Neural cell (in vitro differentiated cells): Measurements from ENCODE around the gene AJUBA. TPM values are rescaled to one million over a fixed set of nuclear protein-coding genes. Genes with fewer than 3 reads are reported as not detected.
A peak's percentile ranks its signal among the peaks of the same experiment; 100 is the strongest.

Source experiments
- H2AFZ ChIP-seq: fragments of 200-600, 300-800 bp; sonication (generic), shearing (Covaris generic); 2 replicates; pipeline ENCODE4 v1.6.0; 2014; ENCODE audit warnings: low read depth, mild to moderate bottlenecking, antibody characterized with exemption, low read length, moderate library complexity
- H3F3A ChIP-seq: fragments of 200-600 bp; shearing (Covaris generic); 2 replicates; pipeline ENCODE4 v1.6.1; 2016; ENCODE audit warnings: mild to moderate bottlenecking, moderate library complexity, mixed read lengths, antibody characterized with exemption, low read length; ENCODE audit not compliant: insufficient read depth, poor library complexity, severe bottlenecking
- H3K27ac ChIP-seq: fragments of 200-600, 300-800 bp; sonication (generic), shearing (Covaris generic); 2 replicates; pipeline ENCODE4 v1.5.1; 2014; ENCODE audit warnings: mild to moderate bottlenecking, low read length, moderate library complexity
- H3K27me3 ChIP-seq: fragments of 300-800, 200-600 bp; sonication (generic), shearing (Covaris generic); 2 replicates; pipeline ENCODE4 v1.6.0; 2014; ENCODE audit warnings: mild to moderate bottlenecking, low read depth, low read length, moderate library complexity; ENCODE audit not compliant: insufficient read depth
- H3K36me3 ChIP-seq: fragments of 300-800, 200-600 bp; sonication (generic), shearing (Covaris generic); 2 replicates; pipeline ENCODE4 v1.5.1; 2014; ENCODE audit warnings: mild to moderate bottlenecking, antibody characterized with exemption, low read length, moderate library complexity; ENCODE audit not compliant: insufficient read depth
- H3K4me2 ChIP-seq: fragments of 300-800, 200-600 bp; sonication (generic), shearing (Covaris generic); 2 replicates; pipeline ENCODE4 v1.6.0; 2014; ENCODE audit warnings: mild to moderate bottlenecking, low read length
- H3K4me3 ChIP-seq: fragments of 300-800, 200-600 bp; sonication (generic), shearing (Covaris generic); 2 replicates; pipeline ENCODE4 v1.5.1; 2014; ENCODE audit warnings: mild to moderate bottlenecking, low read length, moderate library complexity
- H3K79me2 ChIP-seq: fragments of 200-600 bp; shearing (Covaris generic); replicated peaks from 2 replicates; pipeline ENCODE4 v1.6.0; 2014; ENCODE audit warnings: mild to moderate bottlenecking, low read length, moderate library complexity; ENCODE audit not compliant: insufficient read depth
- H3K9ac ChIP-seq: fragments of 300-800, 200-600 bp; sonication (generic), shearing (Covaris generic); 2 replicates; pipeline ENCODE4 v1.6.1; 2016; ENCODE audit warnings: mild to moderate bottlenecking, low read length, mixed read lengths
- H3K9me2 ChIP-seq: fragments of 200-600 bp; shearing (Covaris generic); 2 replicates; pipeline ENCODE4 v1.6.1; 2016; ENCODE audit warnings: mild to moderate bottlenecking, low read length, mixed read lengths; ENCODE audit not compliant: insufficient read depth
- H3K9me3 ChIP-seq: fragments of 200-600, 300-800 bp; sonication (generic), shearing (Covaris generic); 2 replicates; pipeline ENCODE4 v1.6.1; 2016; ENCODE audit warnings: mild to moderate bottlenecking, mixed run types, low read length, moderate library complexity, mixed read lengths
- H4K20me1 ChIP-seq: fragments of 200-600 bp; shearing (Covaris generic); 2 replicates; pipeline ENCODE4 v1.6.1; 2016; ENCODE audit warnings: mild to moderate bottlenecking, mixed run types; ENCODE audit not compliant: insufficient read depth
- CTCF ChIP-seq: fragments of 450-650 bp; IDR thresholded peaks from 2 replicates; pipeline ENCODE4 v1.5.1; 2014; ENCODE audit warnings: antibody characterized with exemption, mild to moderate bottlenecking, moderate library complexity; ENCODE audit not compliant: poor library complexity, severe bottlenecking
- EP300 ChIP-seq: fragments of 450-650 bp; conservative IDR thresholded peaks from 2 replicates; pipeline ENCODE4 v1.6.1; 2014; ENCODE audit warnings: antibody characterized with exemption, mild to moderate bottlenecking, moderate library complexity; ENCODE audit not compliant: poor library complexity, severe bottlenecking
- EZH2 ChIP-seq: fragments of 200-600, 300-800 bp; shearing (Covaris generic), sonication (generic); IDR thresholded peaks from 2 replicates; pipeline ENCODE4 v1.6.1; 2014; ENCODE audit warnings: antibody characterized with exemption, low read length, borderline replicate concordance, mild to moderate bottlenecking; ENCODE audit not compliant: insufficient read depth, poor library complexity, severe bottlenecking
- MXI1 ChIP-seq: fragments of 450-650 bp; conservative IDR thresholded peaks from 2 replicates; pipeline ENCODE4 v1.6.1; 2014; ENCODE audit warnings: antibody characterized with exemption, mild to moderate bottlenecking; ENCODE audit not compliant: poor library complexity, severe bottlenecking
- POLR2AphosphoS5 ChIP-seq: IDR thresholded peaks from 2 replicates; pipeline ENCODE4 v1.6.1; 2012
- RAD21 ChIP-seq: fragments of 450-650 bp; conservative IDR thresholded peaks from 2 replicates; pipeline ENCODE4 v1.6.1; 2014; ENCODE audit warnings: antibody characterized with exemption, mild to moderate bottlenecking, moderate library complexity
- SMC3 ChIP-seq: fragments of 450-650 bp; conservative IDR thresholded peaks from 2 replicates; pipeline ENCODE4 v1.6.1; 2014; ENCODE audit warnings: antibody characterized with exemption, mild to moderate bottlenecking, moderate library complexity; ENCODE audit not compliant: poor library complexity
- TAF1 ChIP-seq: IDR thresholded peaks from 2 replicates; pipeline ENCODE4 v1.6.1; 2012; ENCODE audit warnings: low read depth
- polyA plus RNA-seq: library from polyadenylated mRNA; depleted of rRNA; stranded (reverse); fragments of >200 nt; gene quantifications from 2 replicates; pipeline ENCODE4 v1.2.3, GENCODE V29; 2014
- TF ChIP-seq, protein P1 (sequence below): IDR thresholded peaks from 2 replicates; pipeline ENCODE4 v1.6.1; 2012; ENCODE audit warnings: borderline replicate concordance

Gene AJUBA
- polyA plus RNA-seq, 1 donor from 2014 or later, result 1.9 TPM

DNA sequence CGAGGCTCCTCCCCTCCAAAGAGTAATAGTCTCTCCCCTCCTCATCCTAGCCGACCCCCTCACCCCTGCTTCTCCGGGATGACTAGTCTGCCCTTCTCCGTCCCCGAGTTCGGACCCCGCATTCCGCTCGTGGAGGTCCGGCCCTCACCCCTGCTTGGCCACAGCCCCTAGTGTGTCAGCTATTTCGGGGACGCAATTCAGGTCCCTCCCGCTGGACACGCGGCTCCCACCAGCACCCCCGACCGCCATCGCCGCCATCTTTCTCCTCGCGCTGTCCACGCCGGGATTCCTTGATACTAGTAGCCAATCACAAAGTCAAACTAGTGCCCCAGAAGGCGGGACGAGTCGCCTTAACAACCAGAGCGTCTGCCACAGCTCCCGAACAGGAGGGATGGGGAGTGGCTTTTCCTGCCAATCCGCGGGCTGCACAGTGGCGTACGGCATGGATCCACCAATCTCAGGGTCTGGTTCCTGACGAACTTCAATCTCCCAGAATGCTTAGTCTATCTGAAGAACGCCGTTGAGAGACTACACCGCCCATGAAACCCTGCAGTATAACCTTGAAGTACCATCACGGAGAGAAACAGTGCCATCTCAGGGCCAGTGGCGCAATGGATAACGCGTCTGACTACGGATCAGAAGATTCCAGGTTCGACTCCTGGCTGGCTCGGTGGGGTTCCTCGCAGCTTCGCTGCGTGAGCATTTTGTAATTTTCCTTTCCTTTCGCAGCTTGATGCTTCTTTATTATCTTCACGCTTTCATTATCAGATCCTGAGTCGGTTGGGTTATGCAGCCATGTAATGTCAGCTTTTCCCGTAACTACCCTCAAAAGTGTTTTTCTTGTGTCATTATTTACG lies 53.0 kb downstream of the AJUBA start, which contains the start of gene PRMT5:
Gene PRMT5, minus strand, starts transcription at position 273 of the 857 bp plus-strand sequence. Its CDS starts 15 bp downstream, at position 258.
- peak within 1 kb of the TSS; percentile 83 for H2AFZ ChIP-seq
- H3F3A ChIP-seq, result peaks cover 6% of the 10 kb centered on the region
- H3K27ac ChIP-seq, result peak within 1 kb of the TSS; percentile 95
- peak within 1 kb of the TSS; percentile 89 for H3K4me3 ChIP-seq
- TF ChIP-seq RAD21, result no peak
- peak; percentile 98 for TF ChIP-seq MXI1
- peak; percentile 45 for TF ChIP-seq CTCF
- TF ChIP-seq TAF1, result peak; percentile 30
- no peak for TF ChIP-seq SMC3
- TF ChIP-seq EP300, result peak; percentile 54
- TF ChIP-seq EZH2, result no peak
- TF ChIP-seq POLR2AphosphoS5, result peak; percentile 88
- TF ChIP-seq, protein P1, sequence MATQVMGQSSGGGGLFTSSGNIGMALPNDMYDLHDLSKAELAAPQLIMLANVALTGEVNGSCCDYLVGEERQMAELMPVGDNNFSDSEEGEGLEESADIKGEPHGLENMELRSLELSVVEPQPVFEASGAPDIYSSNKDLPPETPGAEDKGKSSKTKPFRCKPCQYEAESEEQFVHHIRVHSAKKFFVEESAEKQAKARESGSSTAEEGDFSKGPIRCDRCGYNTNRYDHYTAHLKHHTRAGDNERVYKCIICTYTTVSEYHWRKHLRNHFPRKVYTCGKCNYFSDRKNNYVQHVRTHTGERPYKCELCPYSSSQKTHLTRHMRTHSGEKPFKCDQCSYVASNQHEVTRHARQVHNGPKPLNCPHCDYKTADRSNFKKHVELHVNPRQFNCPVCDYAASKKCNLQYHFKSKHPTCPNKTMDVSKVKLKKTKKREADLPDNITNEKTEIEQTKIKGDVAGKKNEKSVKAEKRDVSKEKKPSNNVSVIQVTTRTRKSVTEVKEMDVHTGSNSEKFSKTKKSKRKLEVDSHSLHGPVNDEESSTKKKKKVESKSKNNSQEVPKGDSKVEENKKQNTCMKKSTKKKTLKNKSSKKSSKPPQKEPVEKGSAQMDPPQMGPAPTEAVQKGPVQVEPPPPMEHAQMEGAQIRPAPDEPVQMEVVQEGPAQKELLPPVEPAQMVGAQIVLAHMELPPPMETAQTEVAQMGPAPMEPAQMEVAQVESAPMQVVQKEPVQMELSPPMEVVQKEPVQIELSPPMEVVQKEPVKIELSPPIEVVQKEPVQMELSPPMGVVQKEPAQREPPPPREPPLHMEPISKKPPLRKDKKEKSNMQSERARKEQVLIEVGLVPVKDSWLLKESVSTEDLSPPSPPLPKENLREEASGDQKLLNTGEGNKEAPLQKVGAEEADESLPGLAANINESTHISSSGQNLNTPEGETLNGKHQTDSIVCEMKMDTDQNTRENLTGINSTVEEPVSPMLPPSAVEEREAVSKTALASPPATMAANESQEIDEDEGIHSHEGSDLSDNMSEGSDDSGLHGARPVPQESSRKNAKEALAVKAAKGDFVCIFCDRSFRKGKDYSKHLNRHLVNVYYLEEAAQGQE, result peak; percentile 65
- no peaks in the 10 kb centered on the region for H3K9me2 ChIP-seq
- H3K27me3 ChIP-seq, result no peaks in the 10 kb centered on the region
- peak within 1 kb of the TSS; percentile 96 for H3K4me2 ChIP-seq
- no peaks in the 10 kb centered on the region for H3K9me3 ChIP-seq
- H3K9ac ChIP-seq, result peak within 1 kb of the TSS; percentile 86
- H3K36me3 ChIP-seq, result no peaks in the 10 kb centered on the region
- H4K20me1 ChIP-seq, result no peaks in the 10 kb centered on the region
- peaks cover 14% of the 10 kb centered on the region for H3K79me2 ChIP-seq

GRCh38 chr14:22928237-22929103 lies 53.9 kb downstream of the AJUBA start:
- Histone ChIP-seq H3K9me3 (no peaks in the 10 kb centered on the region), H3K9ac (peak overlapping the region; percentile 86), H3K4me2 (peak overlapping the region; percentile 88), H4K20me1 (no peaks in the 10 kb centered on the region), H3K4me3 (peak overlapping the region; percentile 89), H2AFZ (peak overlapping the region; percentile 83), H3K27me3 (no peaks in the 10 kb centered on the region), H3K9me2 (no peaks in the 10 kb centered on the region), H3F3A (peaks cover 6% of the 10 kb centered on the region), H3K27ac (peak overlapping the region; percentile 83), H3K79me2 (peaks cover 14% of the 10 kb centered on the region), H3K36me3 (no peaks in the 10 kb centered on the region)
- no peak for TF ChIP-seq MXI1
- TF ChIP-seq CTCF, result no peak
- no peak for TF ChIP-seq RAD21
- no peak for TF ChIP-seq SMC3
- no peak for TF ChIP-seq EP300
- TF ChIP-seq POLR2AphosphoS5, result no peak
- TF ChIP-seq, protein P1, result no peak
- TF ChIP-seq EZH2, result no peak
